NCI-H2029 treated with DMSO at 0.1 percent for 48 hours (cell line): Measurements from ENCODE around the gene PKDREJ.
"Not testable (repeated sequence)": the region's sequence is repeated elsewhere in the genome, so short reads cannot be mapped to it uniquely, and the experiment has no call there.

Experiments
- DNase-seq: peaks from one replicate; lab custom pipeline; 2025; lab: John Stamatoyannopoulos, UW

PKDREJ gene

DNA sequence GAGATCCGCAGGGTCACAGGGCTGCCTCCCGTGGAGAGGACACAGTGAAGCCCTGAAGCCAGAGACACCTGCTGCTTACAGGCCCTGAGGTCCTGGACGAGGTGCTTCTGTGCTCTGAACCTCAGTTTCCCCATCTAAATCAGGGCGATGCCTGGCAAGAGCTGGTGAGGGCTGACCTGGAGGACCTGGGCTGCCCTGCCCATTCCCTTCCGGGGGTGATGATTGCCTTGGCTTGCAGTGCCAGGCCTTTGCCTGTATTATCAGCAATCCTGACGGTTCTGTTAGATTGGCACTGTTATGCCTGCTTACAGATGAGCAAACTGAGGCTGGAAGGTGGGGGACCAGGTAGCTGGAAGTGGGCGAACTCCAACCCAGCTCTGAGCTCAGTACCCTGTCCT lies 25.7 kb upstream of the PKDREJ start:
- DNase-seq: no peak

DNA sequence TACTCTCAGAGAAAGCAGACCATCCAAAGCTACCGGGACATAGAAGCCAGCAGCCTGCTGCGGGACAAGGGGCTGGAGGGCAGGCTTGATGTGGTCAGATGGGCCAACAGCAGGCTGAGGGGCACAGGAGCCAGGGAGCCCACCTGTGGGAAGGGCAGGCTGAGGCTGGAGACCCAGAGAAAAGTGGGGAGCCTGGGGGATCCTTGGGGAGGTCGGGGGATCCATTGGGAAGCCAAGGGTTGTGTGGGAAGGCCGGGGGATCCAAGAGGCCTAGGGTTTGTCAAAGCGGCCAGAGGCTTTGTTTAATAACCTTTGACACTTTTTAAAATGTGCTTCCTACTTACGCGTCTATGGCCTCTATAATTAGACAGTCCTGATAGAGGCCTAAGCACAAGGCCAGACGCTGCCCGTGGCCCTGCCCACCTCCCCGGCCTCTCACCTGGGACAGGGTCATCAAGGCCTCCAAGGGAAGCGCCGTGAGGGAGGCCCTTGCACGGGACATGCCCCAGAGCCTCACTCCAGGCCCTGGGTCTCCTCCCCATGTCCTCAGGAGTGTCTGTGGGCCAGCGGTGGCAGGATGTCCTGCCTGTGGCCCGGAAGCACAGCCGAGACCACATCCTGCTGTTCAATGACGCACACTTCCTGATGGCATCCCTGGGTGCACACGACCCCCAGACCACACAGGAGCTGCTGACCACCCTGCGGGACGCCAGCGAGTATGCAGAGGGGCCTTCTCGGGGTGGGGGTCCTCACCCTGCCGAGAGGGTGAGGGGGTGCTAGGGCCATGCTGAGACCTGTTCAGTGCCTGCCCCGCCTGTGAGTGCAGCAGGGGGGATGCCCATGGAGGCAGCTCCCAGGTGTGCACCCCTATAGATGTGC lies 25.0 kb upstream of the PKDREJ start:
- no peak for DNase-seq

DNA sequence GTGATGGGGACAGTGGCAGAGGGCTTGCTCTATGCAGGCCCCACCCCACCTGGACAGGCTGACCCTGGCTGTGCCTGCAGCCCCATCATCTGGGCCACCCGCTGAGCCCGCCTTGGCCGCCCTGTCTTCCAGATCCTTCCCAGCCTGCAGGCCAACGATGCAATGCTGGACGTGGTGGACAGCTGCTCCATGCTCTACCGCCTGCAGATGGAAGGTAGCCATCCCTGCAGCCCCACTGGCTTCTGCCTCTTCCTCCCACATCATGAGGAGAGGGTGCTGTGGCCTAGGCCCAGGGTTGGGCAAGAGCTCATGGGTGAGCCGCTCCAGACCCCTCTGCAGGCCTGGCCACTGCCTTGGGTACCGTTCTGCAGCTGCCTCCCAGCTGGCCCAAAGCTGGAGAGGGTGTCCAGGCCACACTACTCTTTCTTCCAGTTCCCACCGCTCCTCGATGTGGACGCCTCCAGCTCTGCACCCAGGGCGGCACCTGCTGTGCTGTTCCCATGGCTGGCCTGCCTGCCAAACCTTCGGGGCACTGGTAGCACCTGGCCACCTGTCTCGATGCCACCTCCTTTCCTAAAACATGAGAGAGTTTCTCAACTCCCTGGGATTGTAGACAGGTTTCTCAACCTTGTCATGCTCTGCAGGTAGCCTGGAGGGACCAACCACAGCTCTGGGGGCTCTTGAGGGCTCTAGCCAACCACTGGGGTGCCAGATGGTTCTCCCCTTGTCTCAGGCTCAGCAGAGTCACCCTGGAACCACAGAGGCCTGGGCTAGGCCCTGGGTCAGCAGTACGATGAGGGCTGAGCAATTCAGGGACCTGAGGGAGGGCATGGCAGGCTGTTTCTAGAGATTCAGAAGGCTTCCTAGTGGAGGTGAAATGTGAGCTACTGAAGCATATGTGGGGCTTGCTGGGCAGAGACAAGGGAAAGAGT lies 24.1 kb upstream of the PKDREJ start:
- DNase-seq: no peak

DNA sequence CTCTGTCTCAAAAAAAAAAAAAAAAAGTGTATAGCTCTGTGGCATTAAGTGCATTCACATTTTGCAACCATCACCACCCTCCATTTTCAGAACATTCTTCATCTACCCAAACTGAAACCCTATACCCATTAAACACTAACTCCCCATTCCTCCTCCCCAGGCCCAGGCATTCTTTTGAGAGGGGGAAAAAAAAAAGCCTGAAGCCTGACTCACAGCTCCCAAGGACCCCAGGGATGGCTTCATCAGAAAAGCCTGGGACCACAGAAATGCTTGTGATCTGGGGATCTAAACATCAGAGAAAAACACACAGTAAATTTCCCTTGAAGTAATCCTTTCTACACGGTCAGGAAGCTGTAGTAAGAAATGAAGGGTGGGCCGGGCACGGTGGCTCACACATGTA lies 22.9 kb upstream of the PKDREJ start:
- no peak for DNase-seq

DNA sequence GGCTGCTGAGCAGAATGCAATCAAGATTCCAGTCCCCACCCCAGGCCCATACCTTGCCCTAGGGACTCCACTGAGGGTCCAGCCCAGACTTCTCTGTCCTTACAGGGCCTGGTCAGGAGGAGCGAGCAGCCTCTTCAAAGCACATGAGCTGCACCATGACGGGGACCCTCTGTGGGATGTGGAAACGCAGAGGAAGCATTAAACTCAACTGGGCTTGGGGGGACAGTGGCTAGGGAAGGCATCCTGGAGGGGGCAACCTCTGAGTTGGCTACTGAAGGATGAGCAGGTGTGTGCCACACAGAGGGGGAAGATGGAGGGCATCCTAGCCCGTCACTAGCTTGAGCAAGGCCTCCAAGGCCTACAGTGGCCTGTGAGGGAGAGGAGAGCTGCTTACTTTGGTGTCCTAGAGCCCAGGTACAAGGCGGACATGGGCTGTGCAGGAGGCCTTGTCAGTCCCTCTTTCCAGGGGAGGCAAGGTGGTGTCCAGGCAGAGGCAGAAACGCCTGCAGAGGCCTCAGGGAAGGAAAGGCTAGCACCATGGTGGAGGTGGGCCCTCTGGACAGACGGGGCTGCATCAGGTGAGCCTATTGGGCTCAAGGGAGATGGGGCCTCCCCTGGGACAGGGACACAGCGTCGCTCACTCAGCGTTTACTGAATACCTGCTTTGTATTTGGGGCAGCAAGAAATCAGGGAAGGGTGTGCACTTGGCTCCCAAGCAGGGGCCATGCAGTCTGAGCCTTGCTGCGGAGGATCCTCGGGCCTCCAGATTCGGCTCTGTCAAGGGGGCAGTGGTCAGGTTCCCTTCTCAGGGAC lies 18.9 kb upstream of the PKDREJ start:
- no peak for DNase-seq

DNA sequence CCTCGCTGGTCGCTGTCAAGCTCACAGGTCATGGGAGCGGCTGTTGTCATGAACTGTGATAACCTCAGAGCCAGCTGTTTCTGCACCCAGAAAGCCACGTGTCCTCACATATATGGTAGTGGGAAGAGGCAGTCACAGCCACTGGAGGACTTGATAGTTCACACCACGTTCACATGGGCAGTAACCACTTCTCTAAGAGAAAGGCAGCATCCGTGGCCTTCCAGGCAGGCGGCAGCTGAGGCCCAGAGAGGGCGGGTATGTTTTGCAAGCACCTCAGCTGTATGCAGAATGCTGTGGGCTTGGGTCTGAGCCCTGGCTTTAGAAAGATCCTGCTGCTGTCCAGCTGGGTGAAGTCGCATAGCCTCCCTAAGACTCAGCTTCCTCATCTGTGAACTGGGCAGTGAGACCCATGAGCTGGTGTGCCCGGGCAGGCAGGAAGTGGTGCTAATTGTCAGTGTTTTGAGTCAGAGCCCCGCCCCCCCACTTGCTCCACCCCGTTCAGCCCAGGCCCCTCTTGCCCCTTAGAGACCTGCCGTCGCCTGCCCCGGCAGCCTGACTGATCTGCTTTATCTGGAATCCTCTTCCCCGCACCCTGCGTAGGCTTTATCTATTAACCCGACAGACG lies 18.0 kb upstream of the PKDREJ start:
- DNase-seq: no peak

DNA sequence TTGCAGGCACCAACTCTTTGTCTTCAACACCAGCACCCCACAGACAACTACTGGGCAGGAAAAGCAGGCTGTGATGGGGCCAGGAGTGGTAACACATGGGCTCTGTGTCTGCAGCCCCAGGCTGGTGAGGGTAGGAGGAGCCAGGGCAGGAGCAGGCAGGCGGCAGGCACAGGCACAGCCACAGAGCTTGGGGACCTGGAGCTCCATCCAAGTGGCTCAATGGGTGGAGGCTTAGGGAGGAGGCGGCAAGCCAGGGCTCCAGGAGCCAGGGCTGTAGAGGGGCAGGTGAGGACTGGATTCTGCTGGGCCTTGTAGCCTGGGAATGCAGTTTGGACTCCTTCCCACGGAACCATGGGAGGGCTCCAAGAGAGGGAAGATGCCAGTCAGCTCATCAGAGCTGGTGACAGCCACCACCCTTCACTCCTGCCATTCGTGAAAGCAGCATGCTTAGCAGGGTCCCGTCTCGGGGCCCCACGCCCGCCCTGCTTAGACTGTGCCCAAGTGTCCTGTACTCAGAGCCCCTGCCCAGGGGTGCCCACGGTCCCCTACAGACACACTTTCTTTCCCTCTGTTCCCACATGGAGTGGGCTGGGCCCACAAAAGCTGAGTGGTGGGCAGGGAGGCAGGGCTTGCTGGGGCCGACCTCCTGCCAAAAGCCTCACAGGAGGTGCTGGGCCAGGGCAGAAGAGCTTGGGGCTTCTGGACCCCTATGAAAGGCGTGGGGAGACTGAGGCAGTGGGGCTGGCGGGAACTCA lies 17.1 kb upstream of the PKDREJ start:
- DNase-seq: no peak

DNA sequence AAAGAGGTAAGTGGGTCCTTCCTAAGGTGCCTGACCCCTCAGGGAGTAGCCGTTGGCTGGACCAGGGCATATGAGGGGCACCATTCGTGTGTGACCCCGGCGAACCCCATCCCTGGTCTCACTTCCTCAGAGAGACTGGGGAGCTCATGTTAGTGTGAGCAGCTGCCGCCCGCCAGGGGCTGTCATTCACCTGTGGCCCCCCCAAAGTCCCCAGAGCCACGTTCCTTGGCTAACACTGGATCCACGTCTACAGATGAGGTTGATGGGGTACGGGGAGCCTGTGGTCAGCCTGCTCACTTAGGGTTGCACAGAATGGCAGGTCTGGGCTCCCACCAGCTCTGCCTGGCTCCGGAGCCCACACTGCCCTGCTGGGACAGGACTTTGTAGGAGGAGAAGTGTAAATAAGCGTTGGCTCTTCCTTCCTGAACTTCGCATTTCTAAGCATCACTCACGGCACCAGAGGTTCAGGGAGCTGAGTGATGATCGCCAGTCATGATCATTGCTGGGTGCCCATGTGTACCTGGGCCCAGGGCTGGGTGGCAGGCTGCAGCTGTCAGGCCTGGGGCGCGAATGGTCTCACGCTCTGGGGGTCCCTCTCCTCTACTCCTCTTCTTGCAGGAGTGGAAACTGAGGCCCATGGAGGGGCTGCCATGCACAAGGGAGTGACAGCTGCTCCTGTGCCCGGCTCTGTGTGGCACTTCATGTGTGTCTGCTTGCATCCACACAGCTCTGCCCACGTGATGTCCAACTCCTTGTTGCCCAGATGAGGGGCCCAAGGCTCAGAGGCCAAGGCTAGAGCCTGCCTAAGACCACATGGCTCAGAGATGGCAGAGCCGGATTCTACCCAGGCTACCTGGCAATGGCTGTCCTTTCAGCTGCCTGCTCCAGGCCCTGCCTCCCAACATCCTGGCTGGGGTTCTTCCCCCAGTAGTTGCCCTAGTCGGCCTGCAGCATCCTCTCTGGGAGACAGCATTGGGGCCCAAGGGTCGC lies 15.8 kb upstream of the PKDREJ start:
- DNase-seq: no peak

DNA sequence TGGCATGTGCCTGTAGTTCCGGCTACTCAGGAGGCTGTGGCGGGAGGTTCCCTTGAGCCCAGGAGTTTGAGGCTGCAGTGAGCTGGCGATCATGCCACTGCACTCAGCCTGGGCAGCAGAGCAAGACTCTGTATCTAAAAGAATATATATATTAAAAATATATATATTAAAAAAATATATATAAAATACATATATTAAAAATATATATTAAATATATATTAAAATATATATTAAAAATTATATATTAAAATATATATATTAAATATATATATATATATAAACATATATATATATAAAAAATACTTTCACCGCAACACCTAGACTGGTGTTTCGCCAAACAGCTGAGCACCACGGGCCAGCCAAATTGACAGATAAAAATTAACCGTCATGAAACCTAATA lies 13.4 kb upstream of the PKDREJ start:
- no peak for DNase-seq

DNA sequence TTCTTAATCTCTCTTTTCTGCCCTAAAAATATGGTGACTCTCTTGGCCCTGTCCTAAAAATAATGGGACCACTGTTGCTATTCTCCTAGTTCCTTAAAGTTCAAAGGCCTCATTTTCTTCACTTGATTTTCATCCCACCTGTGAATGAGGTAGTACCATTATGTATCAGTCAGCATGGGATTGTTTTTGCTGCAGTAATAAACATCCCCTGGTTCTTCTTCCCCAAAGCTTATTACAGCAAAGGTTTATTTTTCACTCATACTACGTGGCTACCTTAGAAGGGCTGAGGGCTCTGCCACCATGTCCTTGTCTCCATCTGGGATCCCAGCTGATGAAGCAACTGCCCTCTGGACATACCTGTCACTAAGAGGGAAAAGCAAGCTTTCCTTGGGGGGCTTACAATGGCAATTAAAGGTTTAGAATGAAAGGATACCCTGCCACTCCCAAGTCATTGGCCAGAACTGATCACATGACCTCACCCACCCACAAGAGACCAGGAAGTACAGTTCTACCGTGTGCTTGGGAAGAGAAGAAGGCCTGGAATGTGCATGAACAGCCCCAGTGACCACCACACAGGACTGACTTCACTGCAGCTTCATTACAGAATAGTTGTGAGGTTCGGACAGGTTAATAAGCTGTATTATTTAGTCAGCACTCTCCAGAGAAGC lies 12.4 kb upstream of the PKDREJ start:
- no peak for DNase-seq

DNA sequence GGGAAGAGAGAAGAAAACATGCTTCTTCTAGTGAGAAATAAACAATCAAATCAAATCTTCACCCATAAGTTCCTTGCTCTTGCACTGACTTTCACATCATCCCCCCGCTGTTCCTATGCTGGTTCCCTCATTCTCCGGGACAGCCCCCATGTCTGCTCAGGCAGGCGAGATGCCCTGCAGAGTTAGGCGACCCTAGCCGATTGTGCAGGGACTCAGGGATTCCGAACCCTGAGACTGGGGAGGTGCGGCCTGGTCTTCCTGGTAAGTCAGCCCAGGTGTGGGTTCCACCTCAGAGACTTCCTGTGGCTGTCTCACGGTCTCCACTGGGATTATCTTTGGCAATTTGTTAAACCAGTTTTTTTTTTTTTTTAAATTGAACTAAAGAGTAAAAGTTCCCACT lies 11.2 kb upstream of the PKDREJ start:
- DNase-seq: no peak

DNA sequence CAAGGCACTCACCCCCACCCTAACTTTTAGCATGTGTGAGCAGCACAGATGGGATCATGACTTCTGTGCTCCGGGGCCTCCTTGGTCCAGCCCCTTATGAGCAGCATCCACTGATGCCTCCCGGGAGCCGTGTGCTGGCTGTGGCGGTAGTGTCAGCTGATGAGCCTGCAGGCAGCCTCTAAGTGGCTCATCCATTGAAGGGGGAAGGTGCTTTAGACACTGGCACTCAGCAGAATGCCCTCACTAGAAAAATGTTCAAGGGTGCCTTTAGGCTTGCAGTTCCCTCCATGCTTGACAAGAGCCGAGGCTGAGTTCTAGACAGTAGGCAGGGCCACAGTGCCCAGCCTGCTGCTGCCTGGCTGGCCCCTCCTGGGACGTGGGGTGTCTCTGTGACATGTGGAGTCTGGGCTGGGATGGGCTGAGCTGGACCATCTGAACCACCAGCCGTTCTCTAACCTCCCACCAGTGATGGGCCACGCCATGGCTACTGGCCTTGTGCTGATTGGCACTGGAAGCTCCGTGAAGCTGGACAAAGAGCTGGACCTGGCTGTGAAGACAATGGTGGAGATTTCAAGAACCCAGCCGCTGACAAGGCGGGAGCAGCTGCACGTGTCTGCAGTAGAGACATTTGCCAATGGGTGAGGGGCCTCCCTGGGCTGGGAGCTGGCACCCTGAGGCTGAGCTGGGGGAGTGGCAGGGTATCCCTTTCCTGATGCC lies 10.4 kb upstream of the PKDREJ start:
- DNase-seq: no peak

DNA sequence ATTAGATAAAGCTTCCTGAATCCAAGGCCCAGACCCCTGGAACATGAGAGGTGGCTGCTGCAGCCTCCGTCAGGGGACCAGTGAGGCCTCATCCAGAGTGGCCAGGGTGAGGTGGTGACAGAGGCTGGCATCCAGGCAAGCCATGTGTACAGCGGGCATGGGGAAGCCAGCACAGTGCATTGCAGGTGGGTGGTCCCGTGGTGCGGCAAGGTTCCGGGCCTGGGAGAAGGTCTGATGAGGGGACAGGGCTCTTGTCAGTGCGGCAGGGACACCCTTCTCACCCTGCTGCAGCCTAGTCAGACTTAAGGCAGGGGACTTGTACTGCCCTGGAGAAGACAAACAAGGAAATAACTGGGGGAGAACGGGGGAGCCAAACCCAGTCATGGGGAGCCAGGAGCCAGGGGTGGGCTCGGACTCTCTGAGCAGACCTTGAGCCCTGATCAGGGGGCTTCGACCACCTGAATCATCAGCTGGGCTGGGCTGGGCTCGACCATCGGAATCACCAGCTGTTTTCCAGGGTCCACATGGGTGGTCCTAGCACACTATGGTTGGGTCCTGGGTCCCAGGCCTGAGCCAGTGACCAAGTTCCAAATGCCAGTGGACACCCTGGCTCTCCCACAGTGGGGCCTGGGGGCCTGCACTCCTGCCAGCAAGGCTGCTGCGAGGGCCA lies 9.8 kb upstream of the PKDREJ start:
- DNase-seq: no peak

DNA sequence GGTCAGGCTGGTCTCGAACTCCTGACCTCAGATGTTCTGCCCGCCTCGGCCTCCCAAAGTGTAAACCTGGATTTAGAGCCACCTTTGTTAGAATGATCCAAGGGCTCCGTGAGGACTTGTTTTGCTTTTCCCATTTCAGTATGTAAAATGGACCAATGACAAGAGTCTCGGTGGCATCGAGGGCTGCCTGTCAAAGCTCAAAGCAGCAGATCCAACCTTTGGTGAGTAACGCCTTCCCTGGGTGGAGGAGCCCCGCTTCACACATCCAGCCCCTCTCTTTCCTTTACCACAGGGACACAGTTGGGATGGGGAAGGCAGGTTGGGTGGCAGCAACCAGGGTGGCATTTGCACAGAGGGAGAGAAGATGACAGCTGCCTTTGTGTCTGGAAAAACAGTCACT lies 9.1 kb upstream of the PKDREJ start:
- no peak for DNase-seq

DNA sequence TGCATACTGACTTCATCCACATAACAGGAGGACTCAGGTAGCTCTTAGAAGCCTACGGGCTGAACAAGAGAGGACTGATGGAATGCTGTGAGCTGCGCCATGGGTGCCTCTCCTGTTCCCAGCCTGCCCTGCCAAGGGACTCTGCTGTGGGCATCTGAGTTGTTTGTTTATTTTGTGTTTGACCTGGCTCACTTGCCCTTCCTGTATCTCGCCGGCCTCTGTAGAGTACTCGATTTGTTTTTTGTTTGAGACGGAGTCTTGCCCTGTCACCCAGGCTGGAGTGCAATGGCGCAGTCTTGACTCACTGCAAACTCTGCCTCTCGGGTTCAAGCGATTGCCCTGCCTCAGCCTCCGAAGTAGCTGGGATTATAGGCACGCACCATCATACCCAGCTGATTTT lies 6.4 kb upstream of the PKDREJ start:
- no peak for DNase-seq

DNA sequence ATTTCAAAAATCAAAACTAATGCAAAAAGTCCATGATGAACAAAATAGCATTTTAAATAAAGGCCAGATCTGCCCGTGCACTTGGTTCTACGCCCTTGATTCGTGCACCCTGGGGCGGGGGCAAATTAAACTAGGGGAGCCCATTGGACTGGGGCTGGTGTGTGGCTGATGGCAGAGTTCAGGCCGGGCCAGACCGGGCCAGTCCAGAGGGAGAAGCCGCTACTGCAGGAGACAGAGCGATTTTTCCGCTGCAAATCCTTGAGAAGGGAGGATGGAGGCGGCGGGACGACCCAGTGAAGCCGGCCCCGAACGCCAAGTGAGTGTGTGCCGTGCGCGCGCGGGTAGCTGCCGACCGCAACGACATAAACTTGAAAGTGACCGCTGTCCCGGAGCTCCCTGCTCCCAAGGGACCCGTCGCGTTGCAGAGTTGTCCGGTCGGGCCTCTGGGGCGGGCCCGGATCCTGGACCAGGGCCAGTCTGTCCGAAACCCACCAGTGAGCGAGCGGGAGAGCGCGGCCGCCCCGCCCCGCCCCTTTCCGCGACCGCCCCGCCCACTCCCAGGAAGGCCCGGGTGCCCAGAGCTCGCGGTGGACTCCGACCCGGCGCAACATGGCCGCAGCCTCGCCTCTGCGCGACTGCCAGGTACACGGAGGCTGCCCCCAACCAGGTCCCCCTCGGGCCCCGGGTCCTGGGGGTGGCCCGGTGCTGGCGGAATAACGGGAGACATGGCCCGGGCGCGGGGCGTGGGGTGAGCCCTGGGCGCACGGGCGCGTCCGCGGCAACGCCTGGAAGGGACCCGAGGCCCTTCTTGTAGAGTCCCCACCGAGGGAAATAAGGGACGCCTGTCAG lies 4.5 kb upstream of the PKDREJ start, which contains the start of gene TTC38:
TSS of gene TTC38 (plus strand) at position 578 of the 849 bp plus-strand sequence. CDS start at position 610, 32 bp downstream.
- no peak for DNase-seq

DNA sequence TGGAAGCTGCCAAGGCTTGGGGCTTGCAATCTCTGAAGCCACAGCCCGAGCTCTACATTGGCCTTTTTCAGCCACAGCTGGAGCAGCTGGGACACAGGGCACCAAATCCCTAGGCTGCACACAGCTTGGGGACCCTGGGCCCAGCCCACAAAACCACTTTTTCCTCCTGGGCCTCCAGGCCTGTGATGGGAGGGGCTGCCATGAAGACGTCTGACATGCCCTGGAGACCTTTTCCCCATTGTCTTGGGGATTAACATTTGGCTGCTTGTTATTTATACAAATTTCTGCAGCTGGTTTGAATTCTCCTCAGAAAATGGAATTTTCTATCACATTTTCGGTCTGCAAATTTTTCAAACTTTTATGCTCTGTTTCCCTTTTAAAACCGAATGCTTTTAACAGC lies 2.5 kb upstream of the PKDREJ start:
- DNase-seq: not testable (repeated sequence)
